Loucy (cell line): ENCODE measurements around the gene STK11IP.

Source experiments
- H2AFZ ChIP-seq: fragments of 200-600 bp; sonication (generic); 2 replicates; pipeline ENCODE4 v1.6.0; 2016; ENCODE audit warnings: antibody characterized with exemption, mild to moderate bottlenecking, low read length, moderate library complexity
- H3F3A ChIP-seq: fragments of 200-600 bp; 2 replicates; pipeline ENCODE4 v1.6.0; 2016; ENCODE audit warnings: antibody characterized with exemption, low read depth, mild to moderate bottlenecking
- H3K27me3 ChIP-seq: fragments of 200-600 bp; sonication (generic); 2 replicates; pipeline ENCODE4 v1.6.1; 2014; ENCODE audit warnings: low read length, mild to moderate bottlenecking; ENCODE audit not compliant: insufficient read depth, poor library complexity, severe bottlenecking
- H3K36me3 ChIP-seq: fragments of 200-600 bp; sonication (generic); 2 replicates; pipeline ENCODE4 v1.6.1; 2016; ENCODE audit warnings: low read length; ENCODE audit not compliant: insufficient read depth
- H3K4me1 ChIP-seq: fragments of 200-600 bp; sonication (generic); 2 replicates; pipeline ENCODE4 v1.5.1; 2014; ENCODE audit warnings: low read length, mild to moderate bottlenecking; ENCODE audit not compliant: insufficient read depth, poor library complexity, severe bottlenecking
- H3K4me2 ChIP-seq: fragments of 200-600 bp; sonication (generic); 2 replicates; pipeline ENCODE4 v1.6.0; 2014; ENCODE audit warnings: antibody characterized with exemption, low read length, low read depth, mild to moderate bottlenecking; ENCODE audit not compliant: poor library complexity, severe bottlenecking
- H3K4me3 ChIP-seq: fragments of 200-600 bp; sonication (generic); 2 replicates; pipeline ENCODE4 v1.5.1; 2014; ENCODE audit warnings: low read length, mild to moderate bottlenecking, mixed read lengths; ENCODE audit not compliant: poor library complexity, severe bottlenecking
- H3K79me2 ChIP-seq: fragments of 200-600 bp; sonication (generic); 2 replicates; pipeline ENCODE4 v1.6.1; 2014; ENCODE audit warnings: low read length; ENCODE audit not compliant: insufficient read depth
- H3K9ac ChIP-seq: fragments of 200-600 bp; sonication (generic); 2 replicates; pipeline ENCODE4 v1.6.0; 2014; ENCODE audit warnings: mild to moderate bottlenecking, low read depth, low read length, moderate library complexity; ENCODE audit not compliant: poor library complexity, severe bottlenecking
- H3K9me2 ChIP-seq: fragments of 200-600 bp; sonication (generic); replicated peaks from 2 replicates; pipeline ENCODE4 v1.6.1; 2016; ENCODE audit warnings: low read depth, low read length, mixed read lengths
- H3K9me3 ChIP-seq: fragments of 200-600 bp; sonication (generic); 2 replicates; pipeline ENCODE4 v1.6.1; 2014; ENCODE audit warnings: mild to moderate bottlenecking, antibody characterized with exemption, low read length, low read depth; ENCODE audit not compliant: insufficient read depth
- H4K20me1 ChIP-seq: fragments of 200-600 bp; sonication (generic); 2 replicates; pipeline ENCODE4 v1.6.0; 2014; ENCODE audit warnings: antibody characterized with exemption, low read length, mild to moderate bottlenecking; ENCODE audit not compliant: insufficient read depth, poor library complexity, severe bottlenecking
- CTCF ChIP-seq: fragments of 200-600 bp; sonication (generic); conservative IDR thresholded peaks from 2 replicates; pipeline ENCODE4 v1.5.1; 2014; ENCODE audit warnings: mild to moderate bottlenecking, antibody characterized with exemption, low read length
- EZH2phosphoT487 ChIP-seq: fragments of 200-600 bp; IDR thresholded peaks from 2 replicates; pipeline ENCODE4 v1.6.1; 2018; ENCODE audit warnings: antibody characterized with exemption, mild to moderate bottlenecking, moderate library complexity, borderline replicate concordance

The STK11IP gene

GRCh38 chr2:219661197-219661954 lies 63.7 kb downstream of the STK11IP start:
- Histone ChIP-seq H3F3A (no peaks in the 10 kb centered on the region), H3K79me2 (no peaks in the 10 kb centered on the region), H3K4me2 (no peak overlapping the region), H3K9me2 (no peaks in the 10 kb centered on the region), H3K4me1 (no peaks in the 10 kb centered on the region), H4K20me1 (no peaks in the 10 kb centered on the region), H3K27me3 (no peaks in the 10 kb centered on the region), H2AFZ (no peak overlapping the region), H3K9me3 (no peaks in the 10 kb centered on the region), H3K4me3 (no peak overlapping the region), H3K36me3 (no peaks in the 10 kb centered on the region), H3K9ac (no peak overlapping the region)
- TF ChIP-seq CTCF (no peak), EZH2phosphoT487 (no peak)

GRCh38 chr2:219661955-219662395 lies 64.3 kb downstream of the STK11IP start:
- Histone ChIP-seq H3K27me3 (no peaks in the 10 kb centered on the region), H3K9ac (no peak overlapping the region), H3K4me1 (no peaks in the 10 kb centered on the region), H3K4me2 (no peak overlapping the region), H3K9me2 (no peaks in the 10 kb centered on the region), H2AFZ (no peak overlapping the region), H3K4me3 (no peak overlapping the region), H3K36me3 (no peaks in the 10 kb centered on the region), H3F3A (no peaks in the 10 kb centered on the region), H3K9me3 (no peaks in the 10 kb centered on the region), H3K79me2 (no peaks in the 10 kb centered on the region), H4K20me1 (no peaks in the 10 kb centered on the region)
- TF ChIP-seq EZH2phosphoT487 (no peak), CTCF (no peak)

DNA sequence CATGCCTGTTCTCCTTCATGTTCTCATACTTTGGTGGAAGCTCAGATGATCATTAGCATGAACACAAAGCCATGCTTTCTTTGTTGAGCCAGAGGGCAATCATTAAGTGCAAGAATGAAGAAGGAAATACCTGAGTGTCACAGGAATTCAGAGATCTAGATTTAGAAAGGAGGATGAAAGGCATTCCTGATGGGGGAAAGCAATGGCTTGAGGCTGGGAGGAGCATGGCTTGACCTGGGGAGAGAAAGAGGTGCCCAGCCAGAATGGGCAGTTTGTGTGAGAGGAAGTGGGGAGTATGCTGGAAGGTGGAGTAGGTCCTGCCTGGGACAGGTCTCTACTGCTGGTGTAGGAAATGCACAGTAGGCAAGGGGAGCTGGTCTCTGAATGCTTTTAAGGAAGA lies 64.9 kb downstream of the STK11IP start:
- H3K9me3 ChIP-seq, result no peaks in the 10 kb centered on the region
- no peak overlapping the region for H3K4me3 ChIP-seq
- no peaks in the 10 kb centered on the region for H3K79me2 ChIP-seq
- H3K9me2 ChIP-seq, result no peaks in the 10 kb centered on the region
- H3K36me3 ChIP-seq, result no peaks in the 10 kb centered on the region
- H3K4me1 ChIP-seq, result no peaks in the 10 kb centered on the region
- no peak overlapping the region for H3K9ac ChIP-seq
- H2AFZ ChIP-seq, result no peak overlapping the region
- H4K20me1 ChIP-seq, result no peaks in the 10 kb centered on the region
- no peak overlapping the region for H3K4me2 ChIP-seq
- no peaks in the 10 kb centered on the region for H3K27me3 ChIP-seq
- TF ChIP-seq EZH2phosphoT487, result no peak
- TF ChIP-seq CTCF, result no peak
- no peaks in the 10 kb centered on the region for H3F3A ChIP-seq
